Esophagus muscularis mucosa (tissue), 4 donors: ENCODE data around the gene ELAPOR2. TPM values are rescaled to one million over a fixed set of nuclear protein-coding genes. Genes with fewer than 3 reads are reported as not detected.

Experiments used
- DNase-seq: peaks from one replicate; pipeline ENCODE4 v3.0.0-alpha.2; 2017; ENCODE audit errors: extremely low spot score
- H3K27ac ChIP-seq, 4 donors: fragments of 200-600 bp; sonication (generic); replicated peaks in 1 of 4; 1 replicate in 3 of 4; 2 replicates in 1 of 4; pipeline ENCODE4 v1.5.1; 2016 to 2019; ENCODE audit warnings: mild to moderate bottlenecking in 1 of 4
- H3K27me3 ChIP-seq, 4 donors: fragments of 200-600 bp; sonication (generic); one replicate each; pipeline versions ENCODE4 v1.5.1 to v1.6.0; 2016 to 2019
- H3K36me3 ChIP-seq, 4 donors: fragments of 200-600 bp; sonication (generic); one replicate each; pipeline ENCODE4 v1.5.1; 2016 to 2019
- H3K4me1 ChIP-seq, 4 donors: fragments of 200-600 bp; sonication (generic); one replicate each; pipeline ENCODE4 v1.5.1; 2016 to 2019
- H3K4me3 ChIP-seq, 4 donors: fragments of 200-600 bp; sonication (generic); 1 replicate in 2 of 4; 2 replicates in 2 of 4; pipeline ENCODE4 v1.5.1; 2016 to 2019; ENCODE audit warnings: mild to moderate bottlenecking in 4 of 4, moderate library complexity in 1 of 4
- H3K9me3 ChIP-seq, 4 donors: fragments of 200-600 bp; sonication (generic); 1 replicate in 3 of 4; 2 replicates in 1 of 4; pipeline ENCODE4 v1.5.1; 2016 to 2019
- EP300 ChIP-seq: sonication (generic); formaldehyde crosslinking; IDR thresholded peaks from one replicate; pipeline ENCODE4 v1.6.1; 2017; ENCODE audit warnings: antibody characterized with exemption
- POLR2A ChIP-seq: fragments of 450-650 bp; IDR thresholded peaks from one replicate; pipeline ENCODE4 v1.6.1; 2017; ENCODE audit warnings: antibody characterized with exemption, moderate library complexity, mild to moderate bottlenecking, low read depth
- POLR2AphosphoS5 ChIP-seq, 2 donors: sonication (generic); formaldehyde crosslinking; IDR thresholded peaks; one replicate each; pipeline ENCODE4 v1.6.1; 2017; ENCODE audit warnings: antibody characterized with exemption in 2 of 2
- WGBS: methylation state at CpG from one replicate; pipeline ENCODE4 v1.1.5; 2018; 5-methylcytosine and 5-hydroxymethylcytosine counted together
- intact Hi-C: fragments of 100-400 bp; cut with DNase I; formaldehyde crosslinking; loops from one replicate; pipeline ENCODE4 v1.15.1; 2023
- total RNA-seq, 4 donors: library from RNA; depleted of rRNA; stranded (reverse); fragments of >200 nt; gene quantifications; one replicate each; pipeline versions ENCODE4 v1.1.0 to v1.2.1, GENCODE V29; 2016
- TF ChIP-seq, protein P1 (sequence below), 3 experiments: fragments of 200-600 bp in 2 of 3; fragments of 450-650 bp in 1 of 3; sonication (generic) in 2 of 3; IDR thresholded peaks; one replicate each; pipeline ENCODE4 v1.5.1; 2017 to 2019; ENCODE audit warnings: antibody characterized with exemption in 3 of 3, mild to moderate bottlenecking in 2 of 3, moderate library complexity in 1 of 3

The ELAPOR2 gene
- total RNA-seq, 4 donors from 2014 or later, result 17.7 to 20.7 (median 19.8) TPM

DNA sequence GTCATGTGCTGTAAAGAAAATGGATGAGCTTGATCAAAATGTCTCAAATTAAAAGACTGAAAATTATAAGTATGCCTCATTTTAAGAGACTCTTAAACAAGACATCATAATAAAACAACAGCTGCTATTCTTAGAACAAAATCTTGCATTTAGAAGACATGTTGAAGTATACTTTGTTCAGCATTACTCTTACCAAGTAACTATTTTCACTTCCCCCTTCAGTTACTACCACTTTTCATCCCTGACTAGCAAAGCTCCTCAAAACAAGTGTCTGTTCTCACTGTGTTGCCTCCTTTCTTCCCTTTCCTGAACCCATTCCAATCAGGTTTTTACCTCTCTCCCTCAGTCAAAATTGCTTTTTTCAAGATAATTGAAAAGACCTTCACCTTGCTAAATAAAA is 31.6 kb downstream of the ELAPOR2 start:
- TF ChIP-seq POLR2A (no peak), POLR2AphosphoS5 (IDR thresholded peaks at IDR 0.05) (no peak), EP300 (no peak)
- TF ChIP-seq, protein P1, sequence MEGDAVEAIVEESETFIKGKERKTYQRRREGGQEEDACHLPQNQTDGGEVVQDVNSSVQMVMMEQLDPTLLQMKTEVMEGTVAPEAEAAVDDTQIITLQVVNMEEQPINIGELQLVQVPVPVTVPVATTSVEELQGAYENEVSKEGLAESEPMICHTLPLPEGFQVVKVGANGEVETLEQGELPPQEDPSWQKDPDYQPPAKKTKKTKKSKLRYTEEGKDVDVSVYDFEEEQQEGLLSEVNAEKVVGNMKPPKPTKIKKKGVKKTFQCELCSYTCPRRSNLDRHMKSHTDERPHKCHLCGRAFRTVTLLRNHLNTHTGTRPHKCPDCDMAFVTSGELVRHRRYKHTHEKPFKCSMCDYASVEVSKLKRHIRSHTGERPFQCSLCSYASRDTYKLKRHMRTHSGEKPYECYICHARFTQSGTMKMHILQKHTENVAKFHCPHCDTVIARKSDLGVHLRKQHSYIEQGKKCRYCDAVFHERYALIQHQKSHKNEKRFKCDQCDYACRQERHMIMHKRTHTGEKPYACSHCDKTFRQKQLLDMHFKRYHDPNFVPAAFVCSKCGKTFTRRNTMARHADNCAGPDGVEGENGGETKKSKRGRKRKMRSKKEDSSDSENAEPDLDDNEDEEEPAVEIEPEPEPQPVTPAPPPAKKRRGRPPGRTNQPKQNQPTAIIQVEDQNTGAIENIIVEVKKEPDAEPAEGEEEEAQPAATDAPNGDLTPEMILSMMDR (IDR thresholded peaks at IDR 0.05), result no peak
- no peak for DNase-seq
- intact Hi-C loops, result no loop called here
- no peak overlapping the region for H3K27ac ChIP-seq
- no peaks in the 10 kb centered on the region for H3K27me3 ChIP-seq
- no peaks in the 10 kb centered on the region for H3K36me3 ChIP-seq
- H3K4me3 ChIP-seq, result no peak overlapping the region
- H3K9me3 ChIP-seq, result no peaks in the 10 kb centered on the region
- peaks cover 0 to 5% (median 1%) of the 10 kb centered on the region in 4 donors for H3K4me1 ChIP-seq

GRCh38 chr7:87021285-87021684 is 38.2 kb downstream of the ELAPOR2 start:
- H3K36me3 ChIP-seq, result no peaks in the 10 kb centered on the region
- H3K27me3 ChIP-seq, result no peaks in the 10 kb centered on the region
- H3K9me3 ChIP-seq, result no peaks in the 10 kb centered on the region
- H3K27ac ChIP-seq, result no peak overlapping the region
- H3K4me3 ChIP-seq, result no peak overlapping the region
- intact Hi-C loops, result no loop called here
- TF ChIP-seq POLR2AphosphoS5 (IDR thresholded peaks at IDR 0.05) (no peak), EP300 (no peak), POLR2A (no peak)
- TF ChIP-seq, protein P1 (IDR thresholded peaks at IDR 0.05), result no peak
- DNase-seq, result no peak
- WGBS, result 91% methylated on average over 2 of the region's 2 CpGs
- no peaks in the 10 kb centered on the region for H3K4me1 ChIP-seq

GRCh38 chr7:87016606-87017005 is 42.8 kb downstream of the ELAPOR2 start:
- intact Hi-C loops, result no loop called here
- no peaks in the 10 kb centered on the region for H3K9me3 ChIP-seq
- H3K27ac ChIP-seq, result no peak overlapping the region
- no peaks in the 10 kb centered on the region for H3K27me3 ChIP-seq
- no peaks in the 10 kb centered on the region for H3K4me1 ChIP-seq
- no peak overlapping the region for H3K4me3 ChIP-seq
- H3K36me3 ChIP-seq, result no peaks in the 10 kb centered on the region
- WGBS, result 84% methylated on average over 4 of the region's 4 CpGs
- TF ChIP-seq, protein P1 (IDR thresholded peaks at IDR 0.05), result no peak
- no peak for TF ChIP-seq POLR2A
- no peak for TF ChIP-seq POLR2AphosphoS5 (IDR thresholded peaks at IDR 0.05)
- TF ChIP-seq EP300, result no peak
- DNase-seq, result no peak

DNA sequence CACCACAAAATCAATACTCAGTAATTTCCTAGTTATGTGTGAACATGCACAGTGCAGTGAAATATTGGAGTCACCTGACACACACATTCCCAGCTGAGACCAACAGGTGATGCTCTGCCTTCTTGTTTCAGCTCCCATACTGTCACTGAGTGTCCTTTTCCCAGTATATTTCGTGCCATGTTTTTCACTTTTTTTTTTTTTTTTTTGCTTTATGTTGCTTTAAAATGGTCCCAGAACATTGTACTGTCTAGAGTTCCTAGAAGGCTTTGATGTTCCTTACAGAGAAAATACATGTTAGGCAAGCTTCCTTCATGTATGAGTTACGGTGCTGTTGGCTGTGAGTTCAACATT is 45.6 kb downstream of the ELAPOR2 start:
- no peak overlapping the region for H3K4me3 ChIP-seq
- TF ChIP-seq POLR2AphosphoS5 (IDR thresholded peaks at IDR 0.05) (no peak), POLR2A (no peak), EP300 (no peak)
- TF ChIP-seq, protein P1 (IDR thresholded peaks at IDR 0.05), result no peak
- intact Hi-C loops, result no loop called here
- DNase-seq, result no peak
- H3K4me1 ChIP-seq, result no peaks in the 10 kb centered on the region
- H3K27me3 ChIP-seq, result no peaks in the 10 kb centered on the region
- H3K9me3 ChIP-seq, result no peaks in the 10 kb centered on the region
- H3K27ac ChIP-seq, result no peak overlapping the region
- WGBS, result 92% methylated on average over 2 of the region's 2 CpGs
- H3K36me3 ChIP-seq, result no peaks in the 10 kb centered on the region

DNA sequence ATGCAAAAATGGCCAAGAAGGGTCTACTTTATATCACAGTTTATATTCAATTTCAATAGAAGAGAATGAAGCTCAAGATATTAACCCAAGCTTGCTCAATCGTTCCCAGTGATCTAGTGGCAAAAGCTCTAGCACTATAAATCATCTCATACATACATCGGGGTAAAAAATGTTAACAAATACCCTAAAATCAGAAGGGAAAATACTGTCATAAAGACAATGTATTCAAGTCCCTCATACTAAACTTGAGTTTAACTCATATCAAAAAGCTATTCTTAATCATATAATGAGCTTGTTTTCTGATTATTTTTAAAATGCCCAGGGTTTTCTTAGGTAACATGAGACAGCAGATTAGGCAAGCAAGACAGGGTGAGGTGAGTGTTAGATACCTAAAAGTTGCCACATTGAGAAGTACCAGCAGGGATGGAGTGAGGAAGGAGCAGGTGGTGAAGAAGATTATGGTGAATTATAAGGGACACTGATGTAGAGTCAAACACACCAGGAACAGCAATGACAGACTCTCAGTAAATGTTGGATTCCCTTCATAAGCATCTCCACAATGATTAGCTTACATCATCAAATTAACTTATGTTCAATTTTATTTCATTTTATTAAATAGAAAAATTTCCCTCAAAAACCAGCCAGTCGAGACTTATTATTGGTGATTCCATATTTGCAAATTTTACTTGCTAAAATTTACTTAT is 46.2 kb downstream of the ELAPOR2 start:
- TF ChIP-seq POLR2AphosphoS5 (IDR thresholded peaks at IDR 0.05), result no peak
- TF ChIP-seq, protein P1 (IDR thresholded peaks at IDR 0.05), result no peak
- no peak for TF ChIP-seq EP300
- no peak for TF ChIP-seq POLR2A
- no peak for DNase-seq
- Histone ChIP-seq H3K36me3 (no peaks in the 10 kb centered on the region), H3K4me3 (no peak overlapping the region), H3K9me3 (no peaks in the 10 kb centered on the region), H3K27ac (no peak overlapping the region), H3K4me1 (no peaks in the 10 kb centered on the region), H3K27me3 (no peaks in the 10 kb centered on the region)
- intact Hi-C loops, result no loop called here
- WGBS, result 79% methylated on average over 3 of the region's 3 CpGs
